Measurements from ENCODE around the gene XRCC4. TPM values are rescaled to one million over a fixed set of nuclear protein-coding genes. Genes with fewer than 3 reads are reported as not detected.
"Not testable (repeated sequence)": the region's sequence is repeated elsewhere in the genome, so short reads cannot be mapped to it uniquely, and the experiment has no call there.

XRCC4 gene
- total RNA-seq, 2 experiments from 2014 or later: 9.5 to 11.6 TPM

DNA sequence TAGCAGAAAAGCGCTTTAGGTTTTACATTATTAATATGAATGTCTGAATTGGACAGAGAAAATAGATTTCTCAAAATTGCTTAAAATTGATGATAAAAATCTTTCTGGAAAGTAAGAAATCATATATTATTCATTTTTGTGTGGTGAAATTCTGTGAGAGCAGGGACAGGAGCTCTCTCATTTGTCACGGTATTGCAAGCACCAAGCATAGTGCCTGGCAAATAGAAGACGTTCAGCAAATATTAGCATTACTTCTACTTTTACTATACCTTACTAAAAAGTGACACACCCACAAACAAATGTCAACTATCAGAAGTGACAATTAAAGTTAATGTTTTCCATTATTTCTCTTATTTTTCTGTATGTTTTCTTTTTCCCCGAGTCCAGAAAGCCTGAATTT is 69.1 kb downstream of the XRCC4 start:
- POLR2A ChIA-PET: no interaction called here
- Mint-ChIP-seq H3K9me3 (no peaks in the 10 kb centered on the region), H3K27me3 (no peaks in the 10 kb centered on the region), H3K36me3 (ENCODE audit: low read depth) (no peaks in the 10 kb centered on the region), H3K4me3 (no peak overlapping the region), H3K4me1 (no peaks in the 10 kb centered on the region), H3K27ac (no peak overlapping the region)
- no peak for DNase-seq
- CTCF ChIA-PET: no interaction called here

GRCh38 chr5:83147593-83147992 is 70.2 kb downstream of the XRCC4 start:
- H3K4me3 Mint-ChIP-seq: no peak overlapping the region
- POLR2A ChIA-PET: no interaction called here
- DNase-seq: no peak
- H3K27me3 Mint-ChIP-seq: no peaks in the 10 kb centered on the region
- CTCF ChIA-PET: interaction anchor here (0.6 kb wide), 1 partner anchor 19 kb away, joined by 6 read pairs; no protein-coding TSS in a partner anchor
- H3K9me3 Mint-ChIP-seq: no peaks in the 10 kb centered on the region
- H3K4me1 Mint-ChIP-seq: no peaks in the 10 kb centered on the region
- H3K36me3 Mint-ChIP-seq (ENCODE audit: low read depth): no peaks in the 10 kb centered on the region
- H3K27ac Mint-ChIP-seq: no peak overlapping the region

DNA sequence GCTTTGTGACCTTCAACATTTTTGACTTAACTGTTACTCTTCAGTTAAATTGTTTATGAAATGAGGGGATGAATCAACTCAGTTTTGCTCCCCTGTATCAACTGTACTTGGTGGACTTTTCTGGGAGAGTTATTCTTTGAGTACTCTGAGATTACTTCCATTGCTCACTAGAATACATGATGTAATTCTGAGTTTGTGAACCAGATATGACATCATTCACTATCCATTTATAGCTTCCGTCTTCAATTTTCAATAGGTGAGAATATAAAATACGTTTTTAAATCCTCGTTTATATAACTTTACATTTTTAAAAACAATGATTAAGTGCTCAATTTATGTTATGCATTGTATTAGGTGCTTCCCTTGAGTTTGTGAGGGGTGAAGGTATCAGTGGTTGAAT is 71.0 kb downstream of the XRCC4 start:
- Mint-ChIP-seq H3K27me3 (no peaks in the 10 kb centered on the region), H3K4me3 (no peak overlapping the region), H3K27ac (no peak overlapping the region), H3K9me3 (no peaks in the 10 kb centered on the region), H3K4me1 (peaks cover 3% of the 10 kb centered on the region), H3K36me3 (ENCODE audit: low read depth) (no peaks in the 10 kb centered on the region)
- CTCF ChIA-PET: no interaction called here
- no peak for DNase-seq
- POLR2A ChIA-PET: no interaction called here

DNA sequence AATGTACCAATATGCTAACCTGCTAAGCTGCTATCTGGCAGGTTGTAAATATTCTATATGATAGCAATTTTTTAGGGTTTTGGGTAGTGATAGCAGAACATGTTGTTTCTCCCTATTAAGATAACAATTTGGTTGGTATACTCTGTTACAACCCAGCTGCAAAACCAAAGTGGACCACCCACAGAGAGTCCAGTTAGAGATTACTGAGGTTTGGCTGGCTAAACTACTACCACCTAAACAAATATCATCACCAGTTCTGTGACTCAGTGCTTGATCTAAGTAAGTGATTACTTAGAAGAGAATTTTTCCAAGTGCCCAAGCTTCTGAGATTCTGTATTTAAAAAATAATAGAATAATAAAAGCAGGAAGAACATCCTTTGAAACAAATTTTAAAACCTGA is 72.3 kb downstream of the XRCC4 start:
- POLR2A ChIA-PET: no interaction called here
- Mint-ChIP-seq H3K4me3 (no peak overlapping the region), H3K4me1 (peaks cover 3% of the 10 kb centered on the region), H3K27me3 (no peaks in the 10 kb centered on the region), H3K36me3 (ENCODE audit: low read depth) (no peaks in the 10 kb centered on the region), H3K27ac (no peak overlapping the region), H3K9me3 (no peaks in the 10 kb centered on the region)
- CTCF ChIA-PET: no interaction called here
- no peak for DNase-seq

DNA sequence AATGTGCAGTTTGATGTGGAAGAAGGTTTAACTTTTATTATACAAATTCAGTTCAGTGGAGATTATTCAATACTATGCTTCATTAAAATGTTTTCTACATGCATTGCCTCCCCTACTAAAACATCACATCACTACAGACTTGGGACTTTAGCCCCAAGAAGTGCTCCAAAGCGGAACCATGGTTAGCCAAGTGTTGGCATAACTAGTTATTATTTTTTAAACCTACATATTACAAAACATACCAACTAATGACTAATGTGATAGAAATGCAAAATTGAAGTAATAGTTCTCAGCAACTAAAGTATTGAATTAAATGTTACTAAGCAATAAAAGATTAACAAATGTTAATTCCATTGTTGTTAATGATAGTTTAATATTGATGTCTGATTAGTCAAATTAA is 74.5 kb downstream of the XRCC4 start:
- Mint-ChIP-seq H3K27ac (no peak overlapping the region), H3K27me3 (no peaks in the 10 kb centered on the region), H3K36me3 (ENCODE audit: low read depth) (no peaks in the 10 kb centered on the region), H3K4me3 (no peak overlapping the region), H3K9me3 (no peaks in the 10 kb centered on the region), H3K4me1 (peaks cover 3% of the 10 kb centered on the region)
- ChIA-PET CTCF (no interaction called here), POLR2A (no interaction called here)
- DNase-seq: no peak

GRCh38 chr5:83152996-83153395 is 75.6 kb downstream of the XRCC4 start:
- H3K4me1 Mint-ChIP-seq; H3K27me3 Mint-ChIP-seq; H3K9me3 Mint-ChIP-seq; H3K4me3 Mint-ChIP-seq; DNase-seq; H3K27ac Mint-ChIP-seq; POLR2A ChIA-PET; CTCF ChIA-PET; H3K36me3 Mint-ChIP-seq (ENCODE audit: low read depth): not testable (repeated sequence)

GRCh38 chr5:83156001-83156400 is 78.7 kb downstream of the XRCC4 start:
- no peak for DNase-seq
- Mint-ChIP-seq H3K9me3 (no peaks in the 10 kb centered on the region), H3K27ac (no peak overlapping the region), H3K36me3 (ENCODE audit: low read depth) (no peaks in the 10 kb centered on the region), H3K4me1 (peaks cover 3% of the 10 kb centered on the region), H3K27me3 (no peaks in the 10 kb centered on the region), H3K4me3 (no peak overlapping the region)
- ChIA-PET POLR2A (no interaction called here), CTCF (interaction anchor here (0.7 kb wide), 1 partner anchor 45 kb away, joined by 3 read pairs; no protein-coding TSS in a partner anchor)

- DNase-seq: no peak
- Mint-ChIP-seq H3K27me3 (no peaks in the 10 kb centered on the region), H3K36me3 (ENCODE audit: low read depth) (no peaks in the 10 kb centered on the region), H3K9me3 (no peaks in the 10 kb centered on the region), H3K27ac (no peak overlapping the region), H3K4me3 (no peak overlapping the region), H3K4me1 (peaks cover 3% of the 10 kb centered on the region)
- CTCF ChIA-PET: no interaction called here
- POLR2A ChIA-PET: no interaction called here
These were observed 79.8 kb downstream of the XRCC4 start for GRCh38 chr5:83157163-83157562.

- DNase-seq: no peak
- POLR2A ChIA-PET: no interaction called here
- Mint-ChIP-seq H3K4me3 (no peak overlapping the region), H3K27me3 (no peaks in the 10 kb centered on the region), H3K4me1 (no peaks in the 10 kb centered on the region), H3K27ac (no peak overlapping the region), H3K9me3 (peaks cover 2% of the 10 kb centered on the region), H3K36me3 (ENCODE audit: low read depth) (no peaks in the 10 kb centered on the region)
- CTCF ChIA-PET: interaction anchor here (0.6 kb wide), 1 partner anchor 25 kb away, joined by 4 read pairs; no protein-coding TSS in a partner anchor
These were observed 85.3 kb downstream of the XRCC4 start for GRCh38 chr5:83162601-83163000.

DNA sequence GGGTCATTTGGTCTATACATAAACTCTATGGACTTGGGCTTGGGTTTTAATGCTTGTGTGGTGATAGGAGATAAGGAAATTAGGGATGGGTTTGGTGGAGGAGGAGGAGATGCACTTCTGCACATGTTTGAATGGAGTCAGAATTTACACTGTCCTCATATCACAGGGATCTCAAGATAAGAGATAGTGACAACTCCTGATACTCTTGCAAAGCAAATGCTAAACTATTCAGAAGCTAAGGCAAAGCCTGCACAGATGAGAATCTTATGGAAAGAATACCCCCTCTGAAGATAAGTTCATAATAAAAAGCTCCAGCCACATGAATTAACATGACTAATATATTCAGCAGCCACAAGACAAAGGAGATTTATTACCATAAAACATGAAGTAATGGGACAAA is 90.2 kb downstream of the XRCC4 start:
- POLR2A ChIA-PET: no interaction called here
- Mint-ChIP-seq H3K27ac (no peak overlapping the region), H3K4me1 (no peaks in the 10 kb centered on the region)

DNA sequence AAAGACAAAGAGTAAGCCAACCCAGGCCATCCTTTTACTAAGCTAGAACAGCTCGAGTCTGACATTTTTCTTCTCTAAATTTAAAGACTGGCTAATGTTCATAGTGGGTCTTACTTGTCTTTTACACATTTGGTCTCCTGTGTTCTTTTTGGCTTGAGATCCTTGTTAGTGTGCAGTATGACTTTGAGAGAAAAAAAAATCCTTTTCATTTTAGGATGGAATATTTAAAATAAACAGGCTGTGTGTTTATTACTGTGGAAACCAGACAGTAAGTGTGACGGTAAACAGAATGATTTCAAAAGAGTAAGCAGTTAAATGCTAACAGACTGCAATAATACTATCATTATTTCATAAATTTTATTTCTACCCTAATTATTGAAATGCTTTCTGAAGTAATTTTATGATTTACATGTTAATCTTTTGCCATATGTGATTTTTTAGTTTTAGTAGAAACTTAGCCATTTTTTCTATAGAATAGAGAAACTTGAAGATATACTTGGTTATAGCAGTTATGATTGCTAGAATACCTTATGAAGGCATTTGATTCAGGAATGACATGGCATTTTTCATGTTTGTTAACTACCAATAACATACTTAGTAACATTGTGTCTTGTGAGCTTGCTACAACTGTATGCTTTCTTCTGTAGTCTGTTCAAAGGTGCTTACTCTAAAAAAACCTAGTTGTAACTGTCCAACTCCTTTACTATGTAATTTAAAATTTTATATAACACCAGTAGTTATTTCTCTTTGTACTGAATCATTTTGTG is 92.4 kb downstream of the XRCC4 start:
- H3K4me1 Mint-ChIP-seq: no peaks in the 10 kb centered on the region
- ChIA-PET POLR2A (no interaction called here), CTCF (no interaction called here)
- no peak for DNase-seq
- H3K27ac Mint-ChIP-seq: no peak overlapping the region
- no peaks in the 10 kb centered on the region for H3K36me3 Mint-ChIP-seq (ENCODE audit: low read depth)
- no peak overlapping the region for H3K4me3 Mint-ChIP-seq
- H3K9me3 Mint-ChIP-seq: peaks cover 2% of the 10 kb centered on the region
- no peaks in the 10 kb centered on the region for H3K27me3 Mint-ChIP-seq

More for the DNA sequence above, 90.2 kb downstream of the XRCC4 start:
- no peaks in the 10 kb centered on the region for H3K36me3 Mint-ChIP-seq (ENCODE audit: low read depth)
- CTCF ChIA-PET: no interaction called here
- no peak overlapping the region for H3K4me3 Mint-ChIP-seq
- H3K27me3 Mint-ChIP-seq: no peaks in the 10 kb centered on the region
- peaks cover 2% of the 10 kb centered on the region for H3K9me3 Mint-ChIP-seq
- no peak for DNase-seq

GRCh38 chr5:83172011-83172410 is 94.7 kb downstream of the XRCC4 start:
- H3K27ac Mint-ChIP-seq: no peak overlapping the region
- H3K27me3 Mint-ChIP-seq: no peaks in the 10 kb centered on the region
- no peaks in the 10 kb centered on the region for H3K4me1 Mint-ChIP-seq
- CTCF ChIA-PET: no interaction called here
- DNase-seq: no peak
- no peaks in the 10 kb centered on the region for H3K36me3 Mint-ChIP-seq (ENCODE audit: low read depth)
- POLR2A ChIA-PET: no interaction called here
- no peaks in the 10 kb centered on the region for H3K9me3 Mint-ChIP-seq
- no peak overlapping the region for H3K4me3 Mint-ChIP-seq

DNA sequence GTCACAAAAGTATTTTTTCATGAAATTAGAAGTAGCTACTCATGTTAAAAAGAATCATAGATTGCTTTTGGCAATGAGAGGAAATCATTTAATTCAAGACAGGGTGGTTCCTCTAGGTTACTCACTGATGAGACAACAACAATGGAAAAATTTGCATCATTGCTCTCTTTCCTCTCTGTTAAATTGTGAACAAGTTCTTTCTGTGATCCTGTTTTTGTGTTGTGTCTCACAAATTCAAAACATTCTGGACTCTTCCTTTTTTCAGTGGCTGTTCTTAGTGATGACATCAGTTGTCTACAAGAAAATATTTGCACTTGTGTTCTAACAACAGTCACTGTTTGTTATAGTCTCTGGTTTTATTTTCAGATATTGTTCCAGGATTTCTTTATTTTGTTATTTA is 95.3 kb downstream of the XRCC4 start:
- Mint-ChIP-seq H3K4me3 (no peak overlapping the region), H3K27ac (no peak overlapping the region), H3K36me3 (ENCODE audit: low read depth) (no peaks in the 10 kb centered on the region), H3K27me3 (no peaks in the 10 kb centered on the region), H3K9me3 (no peaks in the 10 kb centered on the region), H3K4me1 (no peaks in the 10 kb centered on the region)
- CTCF ChIA-PET: no interaction called here
- DNase-seq: no peak
- POLR2A ChIA-PET: no interaction called here

DNA sequence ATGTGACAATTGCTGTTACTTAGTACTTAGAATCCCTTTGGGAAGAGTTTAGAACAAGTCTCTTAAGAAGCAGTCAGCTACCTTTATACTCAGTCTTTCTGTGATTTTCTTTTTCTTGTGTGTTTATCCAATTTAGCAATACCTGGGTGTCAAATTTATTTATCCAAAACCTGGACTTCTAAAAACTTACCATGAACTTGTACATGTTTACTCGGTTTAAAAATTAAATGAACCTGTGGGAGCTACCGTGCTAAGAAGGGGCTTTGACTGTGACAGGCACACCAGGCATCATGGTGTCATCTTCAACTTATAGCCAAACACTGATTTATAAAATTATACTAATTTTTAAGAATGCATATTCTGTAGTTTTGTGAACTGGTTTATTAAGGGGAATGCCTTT is 96.5 kb downstream of the XRCC4 start:
- no peaks in the 10 kb centered on the region for H3K4me1 Mint-ChIP-seq
- no peak overlapping the region for H3K27ac Mint-ChIP-seq
- DNase-seq: no peak
- H3K9me3 Mint-ChIP-seq: no peaks in the 10 kb centered on the region
- CTCF ChIA-PET: no interaction called here
- no peaks in the 10 kb centered on the region for H3K27me3 Mint-ChIP-seq
- H3K4me3 Mint-ChIP-seq: no peak overlapping the region
- POLR2A ChIA-PET: no interaction called here
- H3K36me3 Mint-ChIP-seq (ENCODE audit: low read depth): no peaks in the 10 kb centered on the region

Data from activated CD4-positive, alpha-beta T cell treated with anti-CD3 and anti-CD28 coated beads, Interleukin-2, amount 10 ng/mL, durations not matched to agents 7 days and 5 days (primary cell).